HFFc6 (cell line): ENCODE results near the gene SLC28A1. TPM values are rescaled to one million over a fixed set of nuclear protein-coding genes. Genes with fewer than 3 reads are reported as not detected.
A peak's percentile ranks its signal among the peaks of the same experiment; 100 is the strongest.

Source experiments
- DNase-seq: peaks from one replicate; pipeline ENCODE4 v3.0.0-alpha.2; 2018
- H3K27ac Mint-ChIP-seq: 2 replicates; pipeline ENCODE4 v1.8.0; 2020; ENCODE audit warnings: mild to moderate bottlenecking, mixed read lengths
- H3K27me3 Mint-ChIP-seq: 2 replicates; pipeline ENCODE4 v1.8.0; 2021; ENCODE audit warnings: mild to moderate bottlenecking, moderate library complexity, mixed read lengths; ENCODE audit not compliant: insufficient read depth
- H3K36me3 Mint-ChIP-seq: 2 replicates; pipeline ENCODE4 v1.8.0; 2021; ENCODE audit warnings: low read depth, mixed read lengths
- H3K4me1 Mint-ChIP-seq: 2 replicates; pipeline ENCODE4 v1.8.0; 2020; ENCODE audit warnings: low read depth, mixed read lengths
- H3K4me3 Mint-ChIP-seq: 2 replicates; pipeline ENCODE4 v1.8.0; 2020; ENCODE audit warnings: mild to moderate bottlenecking, moderate library complexity, mixed read lengths
- H3K9me3 Mint-ChIP-seq: 2 replicates; pipeline ENCODE4 v1.8.0; 2020; ENCODE audit warnings: mild to moderate bottlenecking, mixed read lengths
- total RNA-seq, 6 experiments: library from RNA; stranded (reverse); fragmentation: NEBNext Ultra II Directional; extraction: Animal tissue kit (Norgen Biotek cat#: 25700); gene quantifications; 2 replicates in 1 of 6; 3 replicates in 5 of 6; pipeline ENCODE4 v1.2.3, GENCODE V29; 2021
- TF ChIP-seq, protein P1 (sequence below): fragments of 200-600 bp; sonication (generic); IDR thresholded peaks from 2 replicates; pipeline ENCODE4 v1.5.0; 2021; ENCODE audit warnings: antibody characterized with exemption, mild to moderate bottlenecking

SLC28A1 gene
- total RNA-seq, 6 experiments from 2014 or later: not detected

DNA sequence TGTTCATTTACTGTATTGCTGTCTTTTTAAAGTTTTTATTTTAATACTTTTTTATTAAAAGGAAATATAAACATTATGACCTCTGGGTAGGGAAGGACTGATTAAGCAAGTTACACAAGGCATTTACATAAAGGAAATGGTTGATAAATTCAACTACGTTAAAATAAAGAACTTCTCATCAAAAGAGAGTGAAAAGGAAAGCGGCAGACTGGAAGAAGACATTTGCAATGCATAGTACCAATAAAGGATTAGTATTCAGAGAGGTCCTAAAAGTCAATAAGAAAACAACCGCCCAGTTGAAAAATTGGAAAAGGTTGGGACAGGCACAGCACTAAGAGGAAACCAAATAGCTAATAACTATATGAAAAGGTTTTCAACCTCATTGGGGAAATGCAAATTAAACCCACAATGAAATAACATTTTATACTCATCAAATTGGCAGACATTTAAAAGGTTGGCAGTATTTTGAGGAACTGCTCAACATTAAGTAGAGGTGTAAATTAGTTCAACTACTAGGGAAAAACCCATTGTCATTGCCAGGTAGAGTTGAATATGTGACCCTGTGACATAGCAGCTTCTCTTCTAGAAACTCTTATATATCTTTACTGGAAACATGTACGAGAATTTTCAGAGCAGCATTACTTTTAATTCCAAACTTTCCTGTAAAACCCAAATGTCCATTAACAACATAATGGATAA is 106.7 kb downstream of the SLC28A1 start:
- Mint-ChIP-seq H3K4me1 (peaks cover 63% of the 10 kb centered on the region), H3K27me3 (no peaks in the 10 kb centered on the region; the same call in 1 of the 2 replicates), H3K36me3 (no peaks in the 10 kb centered on the region), H3K4me3 (no peak overlapping the region), H3K27ac (no peak overlapping the region), H3K9me3 (no peaks in the 10 kb centered on the region)
- TF ChIP-seq, protein P1, sequence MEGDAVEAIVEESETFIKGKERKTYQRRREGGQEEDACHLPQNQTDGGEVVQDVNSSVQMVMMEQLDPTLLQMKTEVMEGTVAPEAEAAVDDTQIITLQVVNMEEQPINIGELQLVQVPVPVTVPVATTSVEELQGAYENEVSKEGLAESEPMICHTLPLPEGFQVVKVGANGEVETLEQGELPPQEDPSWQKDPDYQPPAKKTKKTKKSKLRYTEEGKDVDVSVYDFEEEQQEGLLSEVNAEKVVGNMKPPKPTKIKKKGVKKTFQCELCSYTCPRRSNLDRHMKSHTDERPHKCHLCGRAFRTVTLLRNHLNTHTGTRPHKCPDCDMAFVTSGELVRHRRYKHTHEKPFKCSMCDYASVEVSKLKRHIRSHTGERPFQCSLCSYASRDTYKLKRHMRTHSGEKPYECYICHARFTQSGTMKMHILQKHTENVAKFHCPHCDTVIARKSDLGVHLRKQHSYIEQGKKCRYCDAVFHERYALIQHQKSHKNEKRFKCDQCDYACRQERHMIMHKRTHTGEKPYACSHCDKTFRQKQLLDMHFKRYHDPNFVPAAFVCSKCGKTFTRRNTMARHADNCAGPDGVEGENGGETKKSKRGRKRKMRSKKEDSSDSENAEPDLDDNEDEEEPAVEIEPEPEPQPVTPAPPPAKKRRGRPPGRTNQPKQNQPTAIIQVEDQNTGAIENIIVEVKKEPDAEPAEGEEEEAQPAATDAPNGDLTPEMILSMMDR: no peak
- no peak for DNase-seq

DNA sequence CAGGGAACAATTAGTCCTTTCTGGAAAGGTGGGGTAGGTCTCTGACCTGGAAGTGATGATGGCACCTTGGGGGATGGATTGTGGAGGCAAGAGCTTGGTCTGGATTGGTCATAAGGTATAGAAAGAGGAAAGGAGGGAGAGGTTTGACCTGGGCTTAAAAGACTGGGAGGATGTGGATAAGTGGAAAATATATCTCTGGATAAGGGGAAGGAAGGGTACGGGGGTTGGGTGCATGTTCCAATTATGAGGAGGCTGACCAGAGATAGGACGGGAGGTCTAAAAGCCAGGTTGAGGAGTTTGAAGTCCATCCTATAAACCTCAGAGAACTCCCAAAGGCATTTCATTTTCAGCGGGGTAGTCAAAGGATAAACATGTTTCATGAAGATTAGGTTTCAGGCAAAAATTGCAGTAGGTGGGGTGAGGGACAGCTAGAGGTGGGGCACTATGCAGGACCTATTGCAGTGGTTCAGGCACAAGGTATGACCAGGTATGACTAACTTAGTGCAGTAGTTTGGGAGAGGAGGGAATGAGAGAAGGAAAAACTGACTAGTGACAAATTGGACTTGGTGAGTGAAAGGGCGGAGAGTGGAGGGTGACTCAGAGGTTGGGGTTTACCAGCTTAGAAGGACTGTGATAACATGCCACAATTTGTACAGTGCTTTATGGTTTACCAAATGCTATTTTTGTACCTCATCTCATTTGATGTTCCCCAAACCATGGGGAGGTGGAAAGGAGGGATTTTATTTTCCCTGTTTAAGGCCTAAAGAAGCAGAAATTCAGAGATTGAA is 107.9 kb downstream of the SLC28A1 start:
- H3K9me3 Mint-ChIP-seq: no peaks in the 10 kb centered on the region
- no peaks in the 10 kb centered on the region for H3K36me3 Mint-ChIP-seq
- TF ChIP-seq, protein P1: no peak
- peaks cover 55% of the 10 kb centered on the region for H3K4me1 Mint-ChIP-seq
- no peaks in the 10 kb centered on the region; the same call in 1 of the 2 replicates for H3K27me3 Mint-ChIP-seq
- H3K4me3 Mint-ChIP-seq: peak overlapping the region; percentile 68
- peak overlapping the region; percentile 80 for H3K27ac Mint-ChIP-seq
- DNase-seq: peak; percentile 71

Other genes with a start within 250 kb of the SLC28A1 start
- gene WDR73, start 230.4 kb upstream of the SLC28A1 start, total RNA-seq: 10 to 100 TPM; 19.9 to 23.7 (median 21.4) TPM
- 1 to 10 TPM; 4.4 to 7.1 (median 5.5) TPM for gene NMB, start 226.5 kb upstream of the SLC28A1 start, total RNA-seq
- 100 to 1,000 TPM; 203 to 230 (median 221) TPM for gene SEC11A, start 168.5 kb upstream of the SLC28A1 start, total RNA-seq
- gene ZNF592, start 136.1 kb upstream of the SLC28A1 start, total RNA-seq: 10 to 100 TPM; 15.4 to 19.0 (median 17.6) TPM
- gene ALPK3, start 67.3 kb upstream of the SLC28A1 start, total RNA-seq: under 1 TPM; 0.05 to 0.60 (median 0.26) TPM
- gene PDE8A, start 97.2 kb downstream of the SLC28A1 start, total RNA-seq: 10 to 100 TPM; 14.3 to 18.6 (median 16.6) TPM